HEK293T (cell line): ENCODE results near the gene MED27.

Source experiments
- ARNT ChIP-seq: fragments of 450-650 bp; IDR thresholded peaks from 2 replicates; pipeline ENCODE4 v1.6.1; 2017; ENCODE audit warnings: mild to moderate bottlenecking
- FOXK2 ChIP-seq: fragments of 450-650 bp; IDR thresholded peaks from 2 replicates; pipeline ENCODE4 v1.6.1; 2016; ENCODE audit warnings: mild to moderate bottlenecking
- FOXM1 ChIP-seq: fragments of 450-650 bp; IDR thresholded peaks from 2 replicates; pipeline ENCODE4 v1.6.1; 2017; ENCODE audit warnings: mild to moderate bottlenecking, borderline replicate concordance
- HDGF ChIP-seq: fragments of 450-650 bp; IDR thresholded peaks from 2 replicates; pipeline ENCODE4 v1.6.1; 2017; ENCODE audit warnings: antibody characterized with exemption, borderline replicate concordance
- LEF1 ChIP-seq: fragments of 450-650 bp; IDR thresholded peaks from 2 replicates; pipeline ENCODE4 v1.6.1; 2017; ENCODE audit warnings: mild to moderate bottlenecking, borderline replicate concordance
- NFRKB ChIP-seq: fragments of 450-650 bp; IDR thresholded peaks from 2 replicates; pipeline ENCODE4 v1.6.1; 2016; ENCODE audit warnings: mild to moderate bottlenecking, moderate library complexity
- SP1 ChIP-seq: fragments of 450-650 bp; IDR thresholded peaks from 2 replicates; pipeline ENCODE4 v1.6.1; 2017
- SUZ12 ChIP-seq: fragments of 450-650 bp; IDR thresholded peaks from 2 replicates; pipeline ENCODE4 v1.6.1; 2016; ENCODE audit warnings: mild to moderate bottlenecking
- TARDBP ChIP-seq: fragments of 450-650 bp; IDR thresholded peaks from 2 replicates; pipeline ENCODE4 v1.6.1; 2016
- ZNF384 ChIP-seq: fragments of 450-650 bp; IDR thresholded peaks from 2 replicates; pipeline ENCODE4 v1.6.1; 2016
- TF ChIP-seq, protein P1 (sequence below): fragments of 450-650 bp; IDR thresholded peaks from 2 replicates; pipeline ENCODE4 v1.6.1; 2016

DNA sequence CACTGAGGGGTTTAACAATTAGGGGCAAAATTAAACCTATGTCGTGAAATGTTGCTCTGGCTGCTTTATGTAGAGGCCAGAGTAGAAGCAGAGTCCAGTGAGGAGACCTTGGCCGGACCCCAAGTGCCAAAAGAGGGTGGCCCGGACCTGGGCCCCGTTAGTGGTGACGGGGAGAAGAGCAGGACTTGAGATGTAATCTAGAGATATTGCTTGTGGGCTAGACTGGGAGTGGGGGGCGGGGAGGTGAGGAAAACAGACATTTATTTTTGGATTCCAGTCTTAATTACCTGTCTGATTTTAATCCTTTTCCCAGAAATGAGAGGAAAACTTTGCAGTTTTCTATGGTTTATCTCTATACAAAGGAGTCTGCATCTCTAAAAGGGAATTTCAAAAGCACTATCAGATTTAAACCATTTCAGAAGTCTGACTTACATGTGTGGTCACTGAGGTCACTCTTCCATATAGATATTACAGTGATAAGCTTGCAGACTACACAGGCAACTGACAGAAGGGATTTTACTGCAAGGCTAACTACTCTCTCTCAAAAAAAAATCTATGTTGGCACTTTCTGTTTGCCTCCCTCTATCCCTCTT is 108.1 kb downstream of the MED27 start:
- TF ChIP-seq TARDBP (no peak), FOXK2 (no peak), FOXM1 (no peak), NFRKB (no peak), HDGF (no peak), SP1 (no peak), ZNF384 (no peak), ARNT (no peak), LEF1 (no peak), SUZ12 (no peak)
- TF ChIP-seq, protein P1, sequence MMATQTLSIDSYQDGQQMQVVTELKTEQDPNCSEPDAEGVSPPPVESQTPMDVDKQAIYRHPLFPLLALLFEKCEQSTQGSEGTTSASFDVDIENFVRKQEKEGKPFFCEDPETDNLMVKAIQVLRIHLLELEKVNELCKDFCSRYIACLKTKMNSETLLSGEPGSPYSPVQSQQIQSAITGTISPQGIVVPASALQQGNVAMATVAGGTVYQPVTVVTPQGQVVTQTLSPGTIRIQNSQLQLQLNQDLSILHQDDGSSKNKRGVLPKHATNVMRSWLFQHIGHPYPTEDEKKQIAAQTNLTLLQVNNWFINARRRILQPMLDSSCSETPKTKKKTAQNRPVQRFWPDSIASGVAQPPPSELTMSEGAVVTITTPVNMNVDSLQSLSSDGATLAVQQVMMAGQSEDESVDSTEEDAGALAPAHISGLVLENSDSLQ = no peak
